Activated CD8-positive, alpha-beta memory T cell treated with anti-CD3 and anti-CD28 coated beads for 36 hours (primary cell): Measurements from ENCODE around the gene KISS1R. TPM values are rescaled to one million over a fixed set of nuclear protein-coding genes. Genes with fewer than 3 reads are reported as not detected.
"Not testable (repeated sequence)": the region's sequence is repeated elsewhere in the genome, so short reads cannot be mapped to it uniquely, and the experiment has no call there.

Source experiments
- CTCF ChIA-PET: fragments of 350-600 bp; sonication (Branson Sonifier 250); formaldehyde crosslinking; loops from one replicate; lab custom pipeline; 2021; ENCODE audit warnings: antibody characterized with exemption; lab: Charles Lee
- POLR2A ChIA-PET: fragments of 350-600 bp; sonication (Branson Sonifier 250); formaldehyde crosslinking; loops from one replicate; lab custom pipeline; 2021; ENCODE audit warnings: antibody characterized with exemption; lab: Charles Lee
- total RNA-seq, 2 experiments: library from RNA; stranded (reverse); gene quantifications; one replicate each; pipeline ENCODE4 v1.2.3, GENCODE V29; 2021

The KISS1R gene
- total RNA-seq, 2 experiments from 2014 or later: 6.7 to 7.2 TPM

- CTCF ChIA-PET: not testable (repeated sequence)
- POLR2A ChIA-PET: interaction anchor here (0.6 kb wide), 1 partner anchor 1111 kb away, joined by 3 read pairs; no protein-coding TSS in a partner anchor
Observed at GRCh38 chr19:878751-879561, 38.2 kb upstream of the KISS1R start.

DNA sequence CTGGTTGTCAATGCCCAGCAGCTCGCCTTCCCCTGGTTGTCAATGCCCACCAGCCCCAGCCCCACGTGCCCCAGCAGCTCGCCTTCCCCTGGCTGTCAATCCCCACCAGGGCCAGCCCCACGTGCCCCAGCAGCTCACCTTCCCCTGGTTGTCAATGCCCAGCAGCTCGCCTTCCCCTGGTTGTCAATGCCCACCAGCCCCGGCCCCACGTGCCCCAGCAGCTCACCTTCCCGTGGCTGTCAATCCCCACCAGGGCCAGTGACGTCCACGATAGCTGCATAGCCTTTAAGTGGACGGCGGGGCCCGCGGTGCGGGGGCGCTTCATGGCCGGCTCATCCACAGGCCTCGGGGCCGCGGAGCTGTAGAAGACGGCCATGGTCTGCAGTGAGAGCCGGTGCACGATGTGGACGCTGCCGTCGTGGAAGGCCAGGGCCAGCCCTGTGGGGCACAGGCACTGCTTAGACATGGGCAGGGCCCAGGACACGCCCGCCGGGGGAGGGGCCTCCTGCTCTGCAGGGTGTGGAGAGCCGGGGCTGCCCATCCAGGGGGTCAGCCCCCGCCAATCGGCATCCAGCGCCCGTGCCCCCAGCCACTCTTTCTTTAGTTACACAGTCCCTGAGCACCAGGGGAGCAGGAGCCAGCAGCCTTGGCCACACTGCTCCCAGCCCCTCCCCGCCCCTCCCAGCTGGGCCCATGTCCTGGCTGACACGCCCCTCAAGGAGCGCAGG is 37.3 kb upstream of the KISS1R start:
- CTCF ChIA-PET: no interaction called here
- POLR2A ChIA-PET: no interaction called here

DNA sequence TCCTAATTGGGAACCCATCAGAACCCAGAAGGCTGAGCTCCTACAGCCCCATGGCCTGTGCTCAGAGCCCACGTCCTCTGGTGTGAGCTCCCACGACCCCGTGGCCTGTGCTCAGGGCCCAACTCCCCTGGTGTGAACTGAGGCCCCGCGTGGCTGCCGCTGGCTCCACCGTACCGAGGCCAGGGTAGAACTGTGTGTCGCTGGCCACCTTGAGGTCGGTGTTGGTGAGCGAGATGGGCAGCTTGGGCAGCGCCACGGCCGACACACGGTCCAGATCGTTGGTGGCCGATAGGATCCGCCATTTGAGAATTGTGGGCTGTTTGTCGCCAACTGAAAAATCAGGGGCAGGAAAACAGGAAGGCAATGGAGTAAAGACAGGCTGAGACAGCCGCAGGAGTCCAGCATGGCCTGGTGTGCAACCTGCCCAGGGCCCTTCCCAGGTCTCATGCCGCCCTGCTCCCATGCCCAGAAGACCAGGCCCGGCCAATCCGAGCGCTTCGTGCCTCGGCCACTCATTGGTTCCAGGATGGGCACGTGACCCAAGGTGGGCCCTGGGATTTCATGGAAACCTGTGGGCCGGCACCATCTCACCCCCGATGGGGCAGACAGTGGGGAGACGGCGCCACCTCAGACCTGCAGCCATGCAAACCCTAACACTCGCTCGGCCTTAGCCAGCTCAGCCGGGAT is 35.6 kb upstream of the KISS1R start:
- ChIA-PET POLR2A (interaction anchor here (0.6 kb wide), 1 partner anchor 11 kb away, joined by 3 read pairs; the partner anchor contains the start of gene MED16), CTCF (interaction anchor here (0.6 kb wide), 1 partner anchor 83 kb away, joined by 3 read pairs; no protein-coding TSS in a partner anchor)

- POLR2A ChIA-PET: interaction anchor here (0.5 kb wide), 1 partner anchor 12 kb away, joined by 3 read pairs; no protein-coding TSS in a partner anchor
- CTCF ChIA-PET: no interaction called here
Observed at GRCh38 chr19:882871-883497, 34.1 kb upstream of the KISS1R start.

DNA sequence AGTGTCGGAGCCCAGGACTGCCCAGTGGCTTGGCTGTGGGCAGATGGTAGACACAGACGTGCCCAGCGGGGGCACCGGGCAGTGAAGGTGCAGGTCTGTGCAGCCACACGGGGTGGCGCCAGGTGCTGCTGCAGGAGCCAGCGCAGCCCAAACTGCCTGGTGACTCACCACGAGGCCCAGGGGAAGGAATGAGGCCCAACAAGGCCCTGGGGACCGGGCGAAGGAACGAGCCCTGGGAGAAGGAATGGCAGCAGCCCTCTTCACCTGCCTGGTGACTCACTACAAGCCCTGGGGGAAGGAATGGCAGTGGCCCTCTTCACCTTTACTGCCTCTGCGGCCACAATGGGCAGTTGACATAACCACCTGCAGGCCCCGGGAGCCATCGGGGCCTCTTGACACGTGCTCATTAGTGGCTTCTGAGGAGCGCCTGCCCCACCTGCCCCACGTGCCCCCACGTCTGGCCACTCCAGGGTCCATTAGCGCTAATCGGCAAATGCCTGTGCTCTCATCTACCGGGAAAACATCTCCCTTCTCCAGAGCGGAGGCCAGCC is 33.4 kb upstream of the KISS1R start:
- CTCF ChIA-PET: no interaction called here

DNA sequence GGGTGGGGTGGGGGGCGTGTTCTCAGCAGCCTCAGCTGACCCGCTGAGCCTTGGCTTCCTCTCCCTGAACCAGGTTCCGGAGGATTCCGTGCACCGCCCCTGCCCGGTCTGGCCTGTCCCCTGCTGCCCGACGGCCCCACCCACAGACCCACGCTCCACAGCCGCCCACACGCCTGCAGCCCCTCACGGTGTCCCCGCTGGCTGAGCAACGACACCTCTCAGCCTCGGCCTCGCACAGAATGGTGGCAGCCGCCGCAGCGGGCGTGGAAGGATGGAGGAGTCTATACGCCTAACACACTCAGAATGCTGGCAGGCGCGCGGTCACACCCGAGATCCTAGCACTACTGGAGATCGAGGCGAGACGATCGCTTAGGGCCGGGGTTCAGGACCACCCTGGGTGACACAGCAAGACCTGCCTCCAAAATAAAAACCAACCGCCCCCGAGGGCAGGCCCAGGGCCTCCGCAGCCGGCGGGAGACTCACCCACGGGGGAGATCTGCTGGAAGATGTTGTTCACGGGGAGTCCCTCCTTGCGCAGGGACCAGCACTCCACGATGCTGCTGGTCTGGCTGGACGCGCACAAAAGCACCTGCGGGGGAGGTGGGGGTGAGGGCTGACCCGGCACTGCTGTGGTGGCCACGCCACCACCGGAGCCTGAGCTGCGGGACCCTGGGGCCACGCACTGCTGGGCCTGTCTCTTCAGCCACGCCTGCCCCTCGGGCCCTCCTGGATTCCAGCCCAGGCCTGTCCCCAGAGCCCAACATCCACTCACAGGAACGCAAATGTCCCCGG is 32.5 kb upstream of the KISS1R start:
- POLR2A ChIA-PET: no interaction called here
- CTCF ChIA-PET: no interaction called here

More for the DNA sequence above, 33.4 kb upstream of the KISS1R start:
- POLR2A ChIA-PET: no interaction called here

DNA sequence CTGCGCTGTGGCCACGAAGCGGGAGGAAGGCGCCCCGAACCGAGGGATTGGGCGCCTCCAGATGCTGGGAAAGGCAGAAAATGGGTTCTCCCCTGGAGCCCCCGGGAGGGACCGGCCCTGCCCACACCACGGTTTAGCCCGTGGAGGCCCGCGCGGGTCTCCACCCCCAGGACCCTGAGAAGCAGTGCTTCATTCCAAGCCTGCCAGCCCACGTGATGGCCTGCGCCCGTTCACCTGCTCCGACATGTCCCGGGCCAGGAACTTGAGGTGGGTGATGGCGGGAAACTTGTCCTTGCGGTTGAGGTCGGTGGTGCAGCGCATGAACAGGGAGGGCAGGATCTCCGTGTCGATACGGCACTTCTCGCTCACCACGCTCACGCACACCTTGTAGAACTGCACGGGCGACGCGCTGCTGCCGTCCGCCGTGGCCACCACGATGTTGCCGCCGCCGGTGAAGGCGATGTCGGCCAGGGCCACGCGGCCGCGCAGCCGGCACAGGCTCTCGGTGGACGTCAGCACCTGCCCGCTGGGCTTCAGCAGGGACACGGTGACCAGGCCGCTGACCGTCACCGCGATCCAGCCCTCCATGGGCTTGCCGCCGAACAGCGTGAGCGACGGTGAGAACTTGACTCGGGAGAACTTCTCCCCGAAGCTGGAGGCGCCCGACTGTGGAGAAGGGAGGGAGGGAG is 31.5 kb upstream of the KISS1R start:
- ChIA-PET POLR2A (no interaction called here), CTCF (no interaction called here)

- CTCF ChIA-PET: no interaction called here
- POLR2A ChIA-PET: no interaction called here
Observed at GRCh38 chr19:887072-887471, 30.1 kb upstream of the KISS1R start.

DNA sequence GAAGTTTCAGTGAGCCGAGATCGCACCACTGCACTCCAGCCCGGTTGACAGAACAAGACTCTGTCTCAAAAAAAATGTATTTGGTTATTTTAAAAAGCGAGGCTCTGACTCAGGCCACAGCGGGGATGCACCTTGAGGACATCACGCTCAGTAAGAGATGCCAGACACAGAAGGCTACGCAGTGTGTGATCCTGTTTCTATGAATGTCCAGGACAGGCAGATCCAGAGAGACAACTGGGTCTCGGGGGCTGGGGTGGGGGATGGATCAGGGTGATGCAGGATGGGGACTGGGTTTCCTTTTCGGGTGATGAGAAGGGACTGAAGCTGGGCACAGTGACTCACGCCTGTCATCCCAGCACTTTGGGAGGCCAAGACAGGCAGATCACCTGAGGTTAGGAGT is 29.5 kb upstream of the KISS1R start:
- ChIA-PET POLR2A (no interaction called here), CTCF (interaction anchor here (0.7 kb wide), 1 partner anchor 10 kb away, joined by 4 read pairs; no protein-coding TSS in a partner anchor)

DNA sequence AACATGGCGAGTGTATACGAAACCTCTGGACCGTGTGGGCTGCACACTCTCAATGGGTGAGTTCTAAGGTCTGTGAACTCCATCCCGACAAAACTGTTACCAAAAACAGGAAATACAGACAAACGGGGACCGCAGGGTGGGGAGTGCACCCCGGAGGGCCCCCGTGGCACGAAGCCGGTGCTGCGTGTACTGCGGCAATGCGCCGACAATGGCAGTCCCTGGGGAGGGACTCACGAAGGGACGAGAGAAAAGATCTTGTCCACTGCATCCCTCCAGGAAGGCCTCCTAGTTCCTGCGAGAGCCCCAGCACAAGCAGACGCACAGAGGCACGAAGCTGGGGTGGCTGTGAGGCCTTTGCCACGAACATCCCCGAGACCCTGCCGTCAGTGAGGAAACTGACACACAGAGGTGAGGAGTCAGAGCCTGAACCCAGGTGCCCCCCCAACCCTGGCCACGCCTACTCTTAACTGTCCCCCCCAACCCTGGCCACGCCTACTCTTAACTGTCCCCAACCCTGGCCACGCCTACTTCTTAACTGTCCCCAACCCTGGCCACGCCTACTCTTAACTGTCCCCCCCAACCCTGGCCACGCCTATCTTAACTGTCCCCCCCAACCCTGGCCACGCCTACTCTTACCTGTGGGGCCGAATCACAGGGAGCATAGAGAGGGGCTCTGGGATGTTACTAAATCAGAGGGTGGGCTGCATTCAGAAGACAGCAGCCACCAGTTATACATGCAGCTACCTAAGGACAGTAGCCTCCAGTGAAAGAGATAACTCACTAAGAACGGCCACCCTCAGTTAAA is 28.4 kb upstream of the KISS1R start:
- POLR2A ChIA-PET: no interaction called here
- CTCF ChIA-PET: interaction anchor here (0.7 to 1.4 kb wide), 3 partner anchors 11 to 25 kb away, joined by 3 to 4 read pairs (median 4); no protein-coding TSS in a partner anchor

- POLR2A ChIA-PET: no interaction called here
- CTCF ChIA-PET: interaction anchor here (1.1 to 1.4 kb wide), 2 partner anchors 13 to 26 kb away, joined by 3 to 4 read pairs; no protein-coding TSS in a partner anchor
Observed at GRCh38 chr19:889662-890295, 27.4 kb upstream of the KISS1R start.

- ChIA-PET POLR2A (no interaction called here), CTCF (no interaction called here)
Observed at GRCh38 chr19:890831-891230, 26.3 kb upstream of the KISS1R start.

DNA sequence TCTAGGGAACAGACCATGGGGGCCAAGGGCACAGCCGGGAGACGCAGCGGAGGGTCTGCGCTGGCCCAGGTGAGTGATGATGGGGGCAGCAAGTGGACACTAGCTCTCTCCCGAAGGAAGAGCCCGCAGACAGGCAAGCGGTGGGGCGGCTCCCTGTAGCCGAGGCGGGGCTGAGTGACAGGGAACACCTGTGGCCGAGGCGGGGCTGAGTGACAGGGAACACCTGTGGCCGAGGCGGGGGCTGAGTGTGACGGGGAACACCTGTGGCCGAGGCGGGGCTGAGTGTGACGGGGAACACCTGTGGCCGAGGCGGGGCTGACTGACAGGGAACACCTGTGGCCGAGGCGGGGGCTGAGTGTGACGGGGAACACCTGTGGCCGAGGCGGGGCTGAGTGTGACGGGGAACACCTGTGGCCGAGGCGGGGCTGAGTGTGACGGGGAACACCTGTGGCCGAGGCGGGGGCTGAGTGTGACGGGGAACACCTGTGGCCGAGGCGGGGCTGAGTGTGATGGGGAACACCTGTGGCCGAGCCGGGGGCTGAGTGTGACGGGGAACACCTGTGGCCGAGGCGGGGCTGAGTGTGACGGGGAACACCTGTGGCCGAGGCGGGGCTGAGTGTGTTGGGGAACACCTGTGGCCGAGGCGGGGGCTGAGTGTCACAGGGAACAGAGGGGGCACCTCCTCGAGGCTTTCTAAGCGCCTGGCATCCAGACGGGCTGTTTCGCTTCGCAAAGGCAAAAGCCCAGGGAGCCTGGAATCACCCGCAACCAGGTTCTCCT is 25.5 kb upstream of the KISS1R start:
- POLR2A ChIA-PET: not testable (repeated sequence)

GRCh38 chr19:892243-892893 is 24.8 kb upstream of the KISS1R start:
- ChIA-PET POLR2A (interaction anchor here (0.6 to 1.4 kb wide), 3 partner anchors 11 to 28 kb away, joined by 3 to 4 read pairs (median 4); no protein-coding TSS in a partner anchor), CTCF (interaction anchor here (0.8 to 2.3 kb wide), 4 partner anchors 16 to 92 kb away, joined by 3 to 7 read pairs (median 3); partner anchors contain the start of gene WDR18)

More for the DNA sequence above, 25.5 kb upstream of the KISS1R start:
- CTCF ChIA-PET: interaction anchor here (2.3 kb wide), 1 partner anchor 16 kb away, joined by 7 read pairs; no protein-coding TSS in a partner anchor
